Measurements from ENCODE around the gene MAP4K4.

The MAP4K4 gene

GRCh38 chr2:101847661-101848339 lies 150.3 kb downstream of the MAP4K4 start:
- no peak for DNase-seq

GRCh38 chr2:101848769-101849410 lies 151.4 kb downstream of the MAP4K4 start:
- no peak for DNase-seq

- DNase-seq, result no peak
Observed at GRCh38 chr2:101850450-101850849, 152.9 kb downstream of the MAP4K4 start.

- DNase-seq, result no peak
Observed at GRCh38 chr2:101850991-101851390, 153.5 kb downstream of the MAP4K4 start.

GRCh38 chr2:101852824-101853223 lies 155.3 kb downstream of the MAP4K4 start:
- no peak for DNase-seq

- no peak for DNase-seq
Observed at GRCh38 chr2:101854877-101855276, 157.4 kb downstream of the MAP4K4 start.

- no peak for DNase-seq
Observed at GRCh38 chr2:101855776-101856175, 158.3 kb downstream of the MAP4K4 start.

GRCh38 chr2:101858246-101858645 lies 160.7 kb downstream of the MAP4K4 start:
- no peak for DNase-seq

- no peak for DNase-seq
Observed at GRCh38 chr2:101858910-101859309, 161.4 kb downstream of the MAP4K4 start.

- DNase-seq, result no peak
Observed at GRCh38 chr2:101859604-101860003, 162.1 kb downstream of the MAP4K4 start.

- no peak for DNase-seq
Observed at GRCh38 chr2:101860157-101860556, 162.7 kb downstream of the MAP4K4 start.

GRCh38 chr2:101860782-101861181 lies 163.3 kb downstream of the MAP4K4 start:
- no peak for DNase-seq

- no peak for DNase-seq
Observed at GRCh38 chr2:101861382-101861781, 163.9 kb downstream of the MAP4K4 start.

GRCh38 chr2:101863534-101863933 lies 166.0 kb downstream of the MAP4K4 start:
- no peak for DNase-seq

- DNase-seq, result no peak
Observed at GRCh38 chr2:101864426-101864825, 166.9 kb downstream of the MAP4K4 start.

GRCh38 chr2:101868525-101868924 lies 171.0 kb downstream of the MAP4K4 start:
- DNase-seq, result no peak

- DNase-seq, result no peak
Observed at GRCh38 chr2:101869527-101869926, 172.0 kb downstream of the MAP4K4 start.

GRCh38 chr2:101870444-101870843 lies 172.9 kb downstream of the MAP4K4 start:
- no peak for DNase-seq

- no peak for DNase-seq
Observed at GRCh38 chr2:101871480-101871879, 174.0 kb downstream of the MAP4K4 start.

GRCh38 chr2:101872480-101872879 lies 175.0 kb downstream of the MAP4K4 start:
- no peak for DNase-seq

GRCh38 chr2:101873543-101873942 lies 176.0 kb downstream of the MAP4K4 start:
- no peak for DNase-seq

GRCh38 chr2:101874069-101874468 lies 176.6 kb downstream of the MAP4K4 start:
- no peak for DNase-seq

GRCh38 chr2:101879466-101879865 lies 182.0 kb downstream of the MAP4K4 start:
- DNase-seq, result no peak

GRCh38 chr2:101881131-101881530 lies 183.6 kb downstream of the MAP4K4 start:
- DNase-seq, result no peak

GRCh38 chr2:101882769-101883307 lies 185.3 kb downstream of the MAP4K4 start:
- no peak for DNase-seq
